ENCODE measurements around the gene CD72. TPM values are rescaled to one million over a fixed set of nuclear protein-coding genes. Genes with fewer than 3 reads are reported as not detected.
"Not testable (repeated sequence)": the region's sequence is repeated elsewhere in the genome, so short reads cannot be mapped to it uniquely, and the experiment has no call there.

The CD72 gene
- total RNA-seq, 6 donors from 2014 or later, result 2.5 to 44.0 (median 7.2) TPM

GRCh38 chr9:35643046-35643445 is 24.8 kb upstream of the CD72 start:
- Histone ChIP-seq H3K4me1 (peaks cover 11 to 23% (median 16%) of the 10 kb centered on the region in 4 donors), H3K36me3 (no peaks in the 10 kb centered on the region), H3K4me3 (no peak overlapping the region), H3K9me3 (no peaks in the 10 kb centered on the region), H3K27ac (no peak overlapping the region), H3K27me3 (no peaks in the 10 kb centered on the region)
- ATAC-seq (ENCODE audit: low FRiP score in 2 of 2) (no peak), DNase-seq (peak in 1 of 2 donors; percentile 16)
- TF ChIP-seq POLR2AphosphoS5 (IDR thresholded peaks at IDR 0.05) (no peak), EP300 (IDR thresholded peaks at IDR 0.05) (no peak), POLR2A (IDR thresholded peaks at IDR 0.05) (no peak), CTCF (IDR thresholded peaks at IDR 0.05) (no peak)
- WGBS, 2 donors, result 87 to 97% methylated on average over 12 of the region's 12 CpGs

- not testable (repeated sequence) for DNase-seq; ATAC-seq (ENCODE audit: low FRiP score in 2 of 2)
- 61 to 71% methylated on average over 3 of the region's 3 CpGs for WGBS, 2 donors
Observed at GRCh38 chr9:35641478-35641877, 23.3 kb upstream of the CD72 start.

GRCh38 chr9:35640431-35640830 is 22.2 kb upstream of the CD72 start:
- H3K9me3 ChIP-seq; H3K4me3 ChIP-seq; H3K36me3 ChIP-seq; H3K27me3 ChIP-seq; H3K27ac ChIP-seq; DNase-seq; ATAC-seq (ENCODE audit: low FRiP score in 2 of 2): not testable (repeated sequence)
- 97 to 98% methylated on average over 15 of the region's 15 CpGs for WGBS, 2 donors
- H3K4me1 ChIP-seq, result peaks cover 7 to 20% (median 16%) of the 10 kb centered on the region in 4 donors

More at GRCh38 chr9:35641478-35641877, 23.3 kb upstream of the CD72 start:
- Histone ChIP-seq H3K4me1 (peaks cover 10 to 18% (median 14%) of the 10 kb centered on the region in 4 donors), H3K27ac (peak overlapping the region in 1 of 4 donors; percentile 18)
- H3K9me3 ChIP-seq, H3K36me3 ChIP-seq, H3K27me3 ChIP-seq, H3K4me3 ChIP-seq: not testable (repeated sequence)

GRCh38 chr9:35639631-35640030 is 21.4 kb upstream of the CD72 start:
- Histone ChIP-seq H3K36me3 (no peaks in the 10 kb centered on the region), H3K9me3 (no peaks in the 10 kb centered on the region), H3K4me1 (peaks cover 4 to 16% (median 14%) of the 10 kb centered on the region in 4 donors), H3K4me3 (no peak overlapping the region), H3K27ac (no peak overlapping the region), H3K27me3 (no peaks in the 10 kb centered on the region)
- DNase-seq (no peak), ATAC-seq (ENCODE audit: low FRiP score in 2 of 2) (no peak)
- TF ChIP-seq POLR2A (IDR thresholded peaks at IDR 0.05) (no peak), POLR2AphosphoS5 (IDR thresholded peaks at IDR 0.05) (no peak), CTCF (IDR thresholded peaks at IDR 0.05) (no peak), EP300 (IDR thresholded peaks at IDR 0.05) (no peak)
- 80 to 86% methylated on average over 1 of the region's 1 CpG for WGBS, 2 donors

GRCh38 chr9:35639225-35639624 is 21.0 kb upstream of the CD72 start:
- H3K36me3 ChIP-seq; H3K27ac ChIP-seq; ATAC-seq (ENCODE audit: low FRiP score in 2 of 2); H3K4me3 ChIP-seq; DNase-seq; H3K9me3 ChIP-seq; H3K27me3 ChIP-seq: not testable (repeated sequence)
- peaks cover 4 to 16% (median 14%) of the 10 kb centered on the region in 4 donors for H3K4me1 ChIP-seq
- 36 to 58% methylated on average over 1 of the region's 1 CpG for whole genome bisulfite sequencing, 2 donors

- H3K27ac ChIP-seq; ATAC-seq (ENCODE audit: low FRiP score in 2 of 2); H3K27me3 ChIP-seq; H3K9me3 ChIP-seq; H3K36me3 ChIP-seq; DNase-seq; H3K4me3 ChIP-seq: not testable (repeated sequence)
- WGBS, 2 donors, result 76% methylated on average over 6 to 8 of the region's 8 CpGs
- peaks cover 4 to 16% (median 14%) of the 10 kb centered on the region in 4 donors for H3K4me1 ChIP-seq
Observed at GRCh38 chr9:35638751-35639150, 20.5 kb upstream of the CD72 start.

- DNase-seq; H3K36me3 ChIP-seq; H3K27ac ChIP-seq; H3K27me3 ChIP-seq; ATAC-seq (ENCODE audit: low FRiP score in 2 of 2); H3K4me3 ChIP-seq; H3K9me3 ChIP-seq: not testable (repeated sequence)
- 93 to 97% methylated on average over 9 of the region's 9 CpGs for WGBS, 2 donors
- H3K4me1 ChIP-seq, result peaks cover 4 to 16% (median 14%) of the 10 kb centered on the region in 4 donors
Observed at GRCh38 chr9:35637427-35637955, 19.3 kb upstream of the CD72 start.

GRCh38 chr9:35636877-35637246 is 18.6 kb upstream of the CD72 start:
- not testable (repeated sequence) for H3K36me3 ChIP-seq; ATAC-seq (ENCODE audit: low FRiP score in 2 of 2); H3K27me3 ChIP-seq; H3K4me3 ChIP-seq; H3K9me3 ChIP-seq; DNase-seq
- H3K27ac ChIP-seq, result peak overlapping the region in 2 of 4 donors; percentile 72
- WGBS, 2 donors, result 81 to 93% methylated on average over 6 of the region's 6 CpGs
- peaks cover 4 to 16% (median 14%) of the 10 kb centered on the region in 4 donors for H3K4me1 ChIP-seq

Data from upper lobe of left lung (tissue), 6 donors.